GM18505 (cell line): ENCODE measurements around the gene TPRG1.
A peak's percentile ranks its signal among the peaks of the same experiment; 100 is the strongest.

Experiments
- ATAC-seq: cut with Tn5 transposase; IDR thresholded peaks from one replicate; pipeline ENCODE4 v1.9.1; 2021; ENCODE audit not compliant: unreplicated experiment
- POLR2A ChIP-seq: IDR thresholded peaks from 4 replicates; pipeline ENCODE4 v1.6.1; 2011; ENCODE audit warnings: borderline replicate concordance; ENCODE audit not compliant: insufficient read depth, insufficient read length; ENCODE audit errors: extremely low read depth

Gene TPRG1

DNA sequence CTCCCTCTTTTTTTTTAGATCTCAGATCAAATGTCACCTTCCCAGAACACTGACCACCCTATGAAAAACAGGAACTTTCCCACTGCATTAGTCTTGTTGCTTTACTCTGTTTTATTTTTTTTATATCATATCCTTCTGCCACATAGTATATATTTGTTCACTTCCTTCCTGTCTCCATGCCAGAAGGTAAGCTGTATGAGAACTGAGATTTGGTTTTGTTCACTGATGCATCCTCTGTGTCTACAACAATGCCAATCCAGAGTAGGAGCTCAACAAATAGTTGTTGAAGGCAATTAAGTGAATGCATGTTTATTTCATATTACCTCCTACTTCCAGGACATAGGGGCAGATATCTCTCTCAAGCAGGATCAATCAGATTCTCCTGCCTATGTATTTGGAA, 114.4 kb downstream of the TPRG1 start:
- no peak for TF ChIP-seq POLR2A
- ATAC-seq = no peak

DNA sequence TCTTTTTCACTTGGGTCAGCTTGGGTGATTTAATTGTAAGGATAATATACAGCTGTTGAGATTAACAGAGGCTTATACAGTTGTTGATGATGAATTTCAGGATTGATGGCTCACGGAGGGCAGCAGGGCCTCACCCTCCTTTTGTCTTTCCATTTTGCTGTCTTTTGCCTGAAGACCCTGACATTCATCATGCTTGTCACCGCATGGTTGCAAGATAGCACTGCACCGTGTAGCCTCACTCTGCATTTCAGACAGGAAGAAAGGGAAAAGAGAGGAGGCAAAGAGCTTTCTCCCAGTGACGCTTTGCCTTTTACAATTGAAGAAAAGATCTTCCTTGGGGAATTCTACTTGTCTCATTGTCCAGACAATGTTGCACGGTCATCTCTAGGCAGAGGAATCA, 115.1 kb downstream of the TPRG1 start:
- no peak for ATAC-seq
- TF ChIP-seq POLR2A = no peak

DNA sequence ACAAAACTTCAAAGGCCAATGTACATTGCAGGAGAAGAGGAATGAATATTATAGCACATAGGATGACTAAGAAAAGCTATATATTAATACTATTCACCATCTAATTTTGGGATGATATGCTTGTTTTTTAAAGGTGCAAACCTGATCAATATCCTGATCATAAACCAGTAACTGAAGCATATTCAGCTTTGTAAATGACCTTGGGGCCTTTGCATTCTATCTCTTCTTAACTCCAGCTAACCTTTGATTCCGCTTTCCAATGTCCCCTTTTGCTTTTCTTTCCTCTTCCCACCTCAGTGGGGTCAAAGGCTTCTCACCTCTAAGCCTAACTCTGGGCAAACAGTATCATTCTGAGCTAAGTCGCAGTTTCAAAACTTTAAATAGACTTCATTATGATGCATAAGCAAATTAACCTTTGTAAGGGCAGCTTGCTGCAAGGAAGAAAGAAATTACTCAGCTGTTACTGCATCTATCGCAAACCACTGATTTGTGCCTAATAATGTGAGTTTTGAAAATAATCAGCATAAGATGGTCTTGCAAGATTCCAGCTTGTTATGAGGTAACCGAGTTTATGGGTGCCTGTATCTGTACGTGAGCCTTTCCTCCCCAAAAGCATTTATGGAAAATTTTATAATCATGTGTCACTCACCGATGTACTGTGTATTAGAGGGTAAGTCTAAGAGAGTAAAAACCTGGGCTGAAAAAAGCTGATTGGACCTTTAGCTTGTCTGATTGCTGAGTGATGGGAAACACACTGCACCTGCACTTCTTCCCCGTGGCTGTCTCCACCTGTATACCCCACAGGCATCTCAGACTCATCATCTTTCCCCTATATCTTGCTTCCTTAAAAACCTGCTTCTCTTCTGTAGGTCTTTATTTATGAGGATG, 116.8 kb downstream of the TPRG1 start:
- ATAC-seq = peak; percentile 91
- peak; percentile 15 for TF ChIP-seq POLR2A

GRCh38 chr3:189289251-189289650, 117.5 kb downstream of the TPRG1 start:
- no peak for TF ChIP-seq POLR2A
- ATAC-seq = no peak

DNA sequence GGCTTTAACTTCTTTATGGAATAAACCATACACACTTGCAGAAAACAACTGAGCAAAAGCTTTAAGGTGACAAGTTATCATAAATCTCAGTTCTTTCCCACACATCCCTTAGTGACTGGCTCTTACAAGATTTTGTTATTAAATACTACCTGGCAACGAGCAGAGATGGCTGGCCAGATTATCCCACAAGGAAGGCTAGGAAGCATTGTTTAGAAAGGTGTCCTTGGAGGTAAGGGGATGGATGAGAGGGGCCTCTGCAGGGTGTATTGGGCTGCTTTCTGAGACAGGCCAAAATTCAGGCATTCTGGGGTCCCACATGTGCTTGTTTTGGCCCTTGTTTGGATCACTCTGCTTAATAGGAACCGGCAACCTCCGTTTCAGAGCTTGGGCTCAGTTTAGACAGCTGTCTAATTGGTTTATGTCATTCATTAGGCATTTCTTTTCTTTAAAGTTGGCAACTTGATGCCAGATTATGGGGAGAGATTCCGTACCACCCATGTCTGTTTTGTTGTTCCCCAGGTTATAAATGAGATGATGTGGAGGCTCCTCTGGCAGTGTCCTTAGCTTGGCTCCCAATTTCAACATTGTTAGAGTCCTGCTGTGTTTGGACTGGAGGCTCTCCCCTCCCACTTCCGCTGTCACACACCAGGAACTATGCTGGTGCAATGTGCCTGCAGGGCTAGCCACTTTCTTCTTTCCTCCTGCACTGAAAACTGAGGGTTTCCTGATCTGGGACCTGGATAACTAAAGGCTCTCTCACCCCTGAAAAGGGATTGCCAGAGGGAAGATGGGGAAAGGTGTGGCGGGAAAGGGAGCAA, 121.1 kb downstream of the TPRG1 start:
- TF ChIP-seq POLR2A = no peak
- no peak for ATAC-seq

- no peak for TF ChIP-seq POLR2A
- no peak for ATAC-seq
These were observed 122.9 kb downstream of the TPRG1 start for GRCh38 chr3:189294649-189295048.

DNA sequence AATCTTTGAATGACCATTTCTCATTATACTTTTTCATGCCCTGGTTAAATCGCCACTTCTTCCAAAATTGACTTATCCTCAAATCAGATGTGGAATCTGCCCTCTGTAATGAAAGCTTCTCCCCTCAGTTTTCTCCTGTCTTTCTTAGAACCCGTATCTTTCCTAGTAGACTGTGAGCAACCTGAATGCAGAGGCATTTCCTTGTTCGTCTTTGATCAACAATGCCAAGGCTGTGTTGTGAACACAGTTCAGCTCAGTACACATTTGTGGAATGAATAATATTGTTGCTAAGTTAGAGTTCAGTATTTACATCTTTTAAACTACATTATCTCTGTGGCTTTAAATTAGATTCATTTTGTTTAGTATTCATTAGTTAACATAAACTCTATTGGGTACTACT, 123.3 kb downstream of the TPRG1 start:
- ATAC-seq = no peak

DNA sequence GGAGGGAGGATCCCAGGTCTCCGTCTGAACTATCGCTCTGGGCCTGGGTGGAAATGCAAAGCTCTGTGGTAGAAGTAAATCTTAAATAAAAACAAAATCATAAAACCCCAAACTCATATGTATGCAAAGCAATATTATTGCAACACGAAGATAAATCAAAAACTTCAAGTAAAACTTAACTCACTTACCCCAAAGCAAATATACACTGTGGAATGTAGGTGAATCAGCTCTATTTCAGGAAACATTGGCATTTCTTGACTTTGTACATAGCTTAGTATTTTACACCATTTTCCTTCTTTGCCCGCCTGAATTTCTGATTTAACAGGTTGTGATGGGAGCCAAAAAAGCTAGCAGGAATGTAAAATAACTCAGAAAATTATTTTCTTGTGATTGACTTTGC, 126.2 kb downstream of the TPRG1 start:
- TF ChIP-seq POLR2A = no peak
- no peak for ATAC-seq

More for the DNA sequence above, 123.3 kb downstream of the TPRG1 start:
- no peak for TF ChIP-seq POLR2A

- no peak for TF ChIP-seq POLR2A
- no peak for ATAC-seq
These were observed 127.0 kb downstream of the TPRG1 start for GRCh38 chr3:189298469-189299375.

GRCh38 chr3:189300345-189300744, 128.6 kb downstream of the TPRG1 start:
- no peak for TF ChIP-seq POLR2A
- no peak for ATAC-seq

- TF ChIP-seq POLR2A = no peak
These were observed 129.7 kb downstream of the TPRG1 start for GRCh38 chr3:189301479-189301878.

GRCh38 chr3:189303584-189303983, 131.8 kb downstream of the TPRG1 start:
- no peak for ATAC-seq
- TF ChIP-seq POLR2A = no peak

More at GRCh38 chr3:189301479-189301878, 129.7 kb downstream of the TPRG1 start:
- ATAC-seq = no peak

DNA sequence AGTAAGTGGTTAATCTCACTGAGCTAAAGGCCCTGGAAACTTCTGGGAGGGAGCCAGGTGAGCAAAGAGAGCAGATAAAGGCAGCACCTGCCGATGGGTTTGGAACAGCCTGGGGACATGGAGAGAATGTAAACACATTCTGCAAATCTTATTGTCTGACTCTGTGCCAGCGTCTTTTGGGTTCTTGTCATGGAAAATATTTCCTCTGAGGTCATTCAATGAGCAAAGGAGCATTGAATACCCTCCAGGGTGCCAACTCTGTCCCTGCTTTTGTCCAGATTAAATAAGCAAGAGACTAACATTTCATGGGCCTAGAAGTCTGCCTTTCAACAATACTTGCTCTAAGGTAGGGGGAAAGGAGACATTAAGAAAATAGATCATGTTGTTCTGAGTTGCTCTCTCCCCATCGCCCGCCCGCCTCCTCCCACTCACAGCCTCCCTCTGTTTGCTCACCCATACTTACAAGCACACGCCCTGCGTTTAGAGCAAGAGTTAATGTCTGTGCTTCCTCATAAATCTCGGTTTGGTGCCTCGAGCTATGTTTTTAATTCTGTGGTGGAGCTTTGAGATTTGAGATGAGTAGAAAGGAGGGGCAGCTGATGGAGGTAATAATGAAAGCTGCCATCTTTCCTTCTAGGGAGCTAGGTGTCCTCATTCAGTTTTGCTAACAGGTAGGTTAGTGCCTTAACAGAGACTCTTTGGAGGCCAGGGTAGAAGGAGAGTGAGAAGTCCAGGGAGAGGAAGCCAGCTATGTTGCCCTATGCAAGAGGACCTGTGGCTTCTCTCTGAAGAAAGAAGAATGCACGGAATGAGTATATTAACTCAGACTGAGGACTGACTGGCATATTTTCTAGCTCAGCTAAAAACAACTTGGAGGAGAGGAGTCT, 132.9 kb downstream of the TPRG1 start:
- TF ChIP-seq POLR2A = no peak
- ATAC-seq = no peak

DNA sequence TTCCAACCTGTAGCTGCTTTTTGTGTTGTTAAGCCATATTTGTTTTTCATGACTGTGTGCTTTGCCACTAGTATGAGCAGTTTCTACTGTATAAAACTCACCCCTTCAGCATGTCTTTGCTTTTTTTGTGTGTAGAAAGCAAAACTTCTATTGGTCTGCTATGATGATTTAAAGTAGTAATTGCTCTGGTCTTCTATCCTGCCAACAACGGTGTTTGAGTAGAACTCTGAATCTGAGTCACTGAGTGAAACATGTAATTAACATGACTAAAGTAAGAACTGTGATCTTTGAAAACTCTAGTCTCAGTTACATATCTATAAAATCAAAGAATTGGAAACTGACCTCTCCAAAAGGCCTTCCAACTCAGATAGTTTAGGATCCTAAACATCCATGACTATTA, 133.6 kb downstream of the TPRG1 start:
- peak; percentile 48 for ATAC-seq
- TF ChIP-seq POLR2A = no peak
